RWPE2 (cell line): ENCODE data around the gene SLC5A8.

Experiments used
- ATAC-seq: fragments of 200-7000 bp; cut with Tn5 transposase; 3 replicates; pipeline ENCODE4 v1.9.1; 2021; ENCODE audit warnings: low read depth
- DNase-seq: peaks from one replicate; pipeline ENCODE4 v3.0.0-alpha.2; 2020; ENCODE audit warnings: low spot score
- H3K27ac ChIP-seq: fragments of 450-650 bp; 2 replicates; pipeline ENCODE4 v1.5.1; 2017; ENCODE audit warnings: mild to moderate bottlenecking; ENCODE audit not compliant: poor library complexity, severe bottlenecking
- H3K27me3 ChIP-seq: fragments of 250-450 bp; sonication (Bioruptor Pico); 2 replicates; pipeline ENCODE4 v1.5.1; 2021; ENCODE audit warnings: mild to moderate bottlenecking, moderate library complexity; ENCODE audit not compliant: insufficient read depth, poor library complexity, severe bottlenecking
- H3K36me3 ChIP-seq: fragments of 250-450 bp; sonication (Bioruptor Pico); 2 replicates; pipeline ENCODE4 v1.5.1; 2020; ENCODE audit warnings: low read depth, mild to moderate bottlenecking, moderate library complexity
- H3K4me1 ChIP-seq: fragments of 250-450 bp; sonication (Bioruptor Pico); 2 replicates; pipeline ENCODE4 v1.5.1; 2021; ENCODE audit warnings: mild to moderate bottlenecking, moderate library complexity; ENCODE audit not compliant: insufficient read depth, poor library complexity, severe bottlenecking
- H3K4me3 ChIP-seq: fragments of 250-450 bp; sonication (Bioruptor Pico); 2 replicates; pipeline ENCODE4 v1.5.1; 2021; ENCODE audit warnings: mild to moderate bottlenecking, moderate library complexity; ENCODE audit not compliant: severe bottlenecking
- H3K9me3 ChIP-seq: fragments of 250-450 bp; sonication (Bioruptor Pico); 2 replicates; pipeline ENCODE4 v1.5.1; 2021; ENCODE audit warnings: mild to moderate bottlenecking, moderate library complexity; ENCODE audit not compliant: severe bottlenecking
- TF ChIP-seq, protein P1 (sequence below): fragments of 450-650 bp; IDR thresholded peaks from one replicate; pipeline ENCODE4 v1.5.1; 2017; ENCODE audit warnings: mild to moderate bottlenecking, moderate library complexity; ENCODE audit not compliant: poor library complexity, severe bottlenecking

The SLC5A8 gene

DNA sequence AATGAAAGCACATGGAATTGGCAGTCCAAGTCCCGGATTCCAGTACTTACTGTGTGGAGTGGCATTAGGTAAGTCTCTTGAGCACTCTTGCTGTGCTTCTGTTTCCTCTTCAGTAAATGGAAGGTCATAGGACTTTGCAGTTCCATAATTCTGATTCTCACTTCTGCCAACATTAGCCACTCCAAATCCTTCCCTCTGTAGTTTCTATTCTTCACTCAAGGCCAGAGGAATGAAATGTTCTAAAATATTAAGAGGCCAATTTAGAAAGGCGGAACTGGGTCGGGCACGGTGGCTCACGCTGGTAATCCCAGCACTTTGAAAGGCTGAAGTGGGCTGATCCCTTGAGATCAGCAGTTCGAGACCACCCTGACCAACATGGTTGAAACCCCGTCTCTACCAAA, 19.8 kb upstream of the SLC5A8 start:
- no peaks in the 10 kb centered on the region for H3K27me3 ChIP-seq
- peaks cover 6% of the 10 kb centered on the region for H3K4me1 ChIP-seq
- H3K27ac ChIP-seq: peak overlapping the region; percentile 29
- H3K36me3 ChIP-seq: no peaks in the 10 kb centered on the region
- TF ChIP-seq, protein P1, sequence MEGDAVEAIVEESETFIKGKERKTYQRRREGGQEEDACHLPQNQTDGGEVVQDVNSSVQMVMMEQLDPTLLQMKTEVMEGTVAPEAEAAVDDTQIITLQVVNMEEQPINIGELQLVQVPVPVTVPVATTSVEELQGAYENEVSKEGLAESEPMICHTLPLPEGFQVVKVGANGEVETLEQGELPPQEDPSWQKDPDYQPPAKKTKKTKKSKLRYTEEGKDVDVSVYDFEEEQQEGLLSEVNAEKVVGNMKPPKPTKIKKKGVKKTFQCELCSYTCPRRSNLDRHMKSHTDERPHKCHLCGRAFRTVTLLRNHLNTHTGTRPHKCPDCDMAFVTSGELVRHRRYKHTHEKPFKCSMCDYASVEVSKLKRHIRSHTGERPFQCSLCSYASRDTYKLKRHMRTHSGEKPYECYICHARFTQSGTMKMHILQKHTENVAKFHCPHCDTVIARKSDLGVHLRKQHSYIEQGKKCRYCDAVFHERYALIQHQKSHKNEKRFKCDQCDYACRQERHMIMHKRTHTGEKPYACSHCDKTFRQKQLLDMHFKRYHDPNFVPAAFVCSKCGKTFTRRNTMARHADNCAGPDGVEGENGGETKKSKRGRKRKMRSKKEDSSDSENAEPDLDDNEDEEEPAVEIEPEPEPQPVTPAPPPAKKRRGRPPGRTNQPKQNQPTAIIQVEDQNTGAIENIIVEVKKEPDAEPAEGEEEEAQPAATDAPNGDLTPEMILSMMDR: no peak
- no peak for ATAC-seq
- DNase-seq: no peak
- H3K9me3 ChIP-seq: no peaks in the 10 kb centered on the region
- no peak overlapping the region for H3K4me3 ChIP-seq

DNA sequence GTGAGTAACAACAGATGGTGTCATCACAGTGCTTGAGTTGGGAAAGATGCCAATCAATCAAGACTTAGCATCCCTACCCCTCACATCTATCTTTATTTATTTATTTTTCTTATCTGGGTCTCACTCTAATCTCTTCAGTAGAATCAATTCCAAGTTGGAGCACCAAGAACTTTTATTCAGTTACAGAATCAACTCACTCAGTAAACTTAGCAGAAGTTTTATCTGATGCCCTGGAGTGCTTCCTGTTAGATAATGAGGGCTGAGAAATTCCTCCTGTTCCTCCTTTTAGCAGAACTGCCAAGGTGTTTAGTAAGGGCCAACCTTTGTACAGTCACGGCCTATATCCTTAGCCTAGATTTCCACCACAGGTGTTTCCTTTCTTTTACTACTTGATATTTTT, 11.3 kb upstream of the SLC5A8 start:
- Histone ChIP-seq H3K27ac (no peak overlapping the region), H3K27me3 (peaks cover 4% of the 10 kb centered on the region), H3K4me3 (no peak overlapping the region), H3K9me3 (no peaks in the 10 kb centered on the region), H3K4me1 (no peaks in the 10 kb centered on the region), H3K36me3 (no peaks in the 10 kb centered on the region)
- TF ChIP-seq, protein P1: no peak
- no peak for ATAC-seq
- DNase-seq: no peak

DNA sequence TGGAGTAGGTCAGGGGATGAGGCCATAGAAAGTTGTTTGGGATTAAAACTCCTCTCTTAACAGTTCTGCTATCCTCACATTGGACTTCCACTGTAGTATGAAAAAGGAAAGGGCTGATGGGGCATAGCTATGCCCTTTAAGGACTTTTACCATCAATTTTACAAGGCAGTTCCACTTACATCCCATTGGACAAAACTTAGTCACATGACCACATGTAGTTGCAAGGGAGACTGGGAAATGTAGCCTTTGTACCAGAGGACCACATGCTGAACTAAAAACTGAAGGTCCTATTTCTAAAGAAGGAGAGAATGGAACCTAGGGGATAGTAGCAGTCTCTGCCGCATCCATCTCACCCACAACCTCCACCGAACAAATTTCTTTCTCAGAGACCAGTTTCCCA, 6.8 kb upstream of the SLC5A8 start:
- no peaks in the 10 kb centered on the region for H3K36me3 ChIP-seq
- H3K9me3 ChIP-seq: no peaks in the 10 kb centered on the region
- TF ChIP-seq, protein P1: no peak
- no peak for ATAC-seq
- H3K27ac ChIP-seq: no peak overlapping the region
- no peak for DNase-seq
- no peak overlapping the region for H3K4me3 ChIP-seq
- peaks cover 5% of the 10 kb centered on the region for H3K27me3 ChIP-seq
- H3K4me1 ChIP-seq: no peaks in the 10 kb centered on the region

DNA sequence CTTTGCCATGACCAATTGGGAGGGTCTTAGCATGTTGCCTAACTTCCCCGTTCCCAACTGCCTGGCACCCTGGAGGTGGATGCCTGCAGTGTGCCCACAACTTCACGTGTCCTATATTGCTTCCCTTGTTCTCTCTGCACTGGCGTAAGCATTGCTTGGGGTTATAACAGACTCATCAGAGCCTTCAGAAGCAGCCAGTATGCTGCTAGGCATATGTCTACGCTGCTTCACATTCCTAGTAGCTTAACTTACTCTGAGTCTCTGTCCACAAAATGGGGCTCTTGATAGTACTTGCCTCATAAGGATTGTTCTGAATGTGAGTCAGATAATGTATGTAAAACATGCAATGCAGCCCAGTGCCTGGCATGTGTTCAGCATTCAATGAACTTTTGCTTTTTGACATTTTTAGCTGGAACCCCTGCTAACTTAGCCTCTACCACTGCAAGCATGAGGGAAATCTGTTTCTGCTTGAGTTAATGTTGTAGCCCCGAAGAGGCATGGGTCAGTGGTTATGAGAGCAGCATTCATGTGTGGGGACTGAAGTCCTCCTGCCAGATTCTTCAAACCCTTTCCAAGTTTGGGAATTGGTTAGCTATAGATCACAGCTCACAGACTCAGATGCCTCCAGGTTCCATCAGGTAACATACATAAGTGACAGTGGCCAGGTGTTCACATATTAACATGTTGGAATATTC, 2.8 kb downstream of the SLC5A8 start:
- peaks cover 42% of the 10 kb centered on the region for H3K27me3 ChIP-seq
- no peaks in the 10 kb centered on the region for H3K36me3 ChIP-seq
- TF ChIP-seq, protein P1: no peak
- no peak overlapping the region for H3K4me3 ChIP-seq
- no peaks in the 10 kb centered on the region for H3K4me1 ChIP-seq
- DNase-seq (no peak), ATAC-seq (peak; percentile 52)
- no peaks in the 10 kb centered on the region for H3K9me3 ChIP-seq
- no peak overlapping the region for H3K27ac ChIP-seq

DNA sequence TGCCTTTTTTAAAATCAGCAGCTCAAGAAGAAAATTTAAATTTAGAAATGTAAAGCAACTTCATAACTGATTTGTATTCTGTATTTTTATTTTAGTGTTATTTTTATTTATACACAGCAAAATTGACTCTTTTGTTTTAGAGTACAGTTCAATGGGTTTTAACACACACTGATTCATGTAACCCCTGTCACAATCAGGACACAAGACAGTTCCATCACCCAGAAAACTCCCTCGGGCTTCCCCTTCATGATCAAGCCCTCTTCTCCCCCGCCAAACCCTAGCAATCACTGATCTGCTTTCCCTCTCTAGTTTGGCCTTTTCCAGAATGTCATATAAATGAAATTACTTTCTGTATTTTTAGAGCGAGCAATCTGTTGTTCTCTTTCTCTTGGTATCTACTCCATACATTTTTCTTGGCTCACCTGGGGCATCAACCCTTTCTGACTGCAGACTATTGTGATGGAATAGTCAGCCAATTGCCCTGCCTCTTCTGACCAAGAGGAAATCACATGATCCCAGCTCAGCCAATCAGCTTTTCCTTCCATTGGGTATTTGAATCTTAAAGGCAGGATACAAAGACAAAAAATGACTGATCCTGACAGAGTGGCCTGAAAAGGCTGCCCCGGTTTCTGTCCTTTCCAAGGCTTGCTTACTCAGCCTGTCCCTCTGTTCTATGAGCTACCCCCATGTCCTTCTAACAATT, 5.3 kb downstream of the SLC5A8 start:
- ATAC-seq: no peak; the same call in 2 of the 3 replicates
- Histone ChIP-seq H3K27me3 (peaks cover 26% of the 10 kb centered on the region), H3K27ac (no peak overlapping the region), H3K36me3 (no peaks in the 10 kb centered on the region), H3K9me3 (no peaks in the 10 kb centered on the region), H3K4me1 (no peaks in the 10 kb centered on the region), H3K4me3 (no peak overlapping the region)
- no peak for DNase-seq
- TF ChIP-seq, protein P1: no peak
